Thyroid gland (tissue), 4 donors: Measurements from ENCODE around the gene DNAL4. TPM values are rescaled to one million over a fixed set of nuclear protein-coding genes. Genes with fewer than 3 reads are reported as not detected.

Experiments used
- DNase-seq, 2 donors: peaks; one replicate each; pipeline ENCODE4 v3.0.0-alpha.2; 2019
- H3K27ac ChIP-seq, 3 donors: fragments of 200-600 bp; sonication (generic); 1 replicate in 2 of 3; 2 replicates in 1 of 3; pipeline ENCODE4 v1.5.1; 2016 to 2019; ENCODE audit warnings: mild to moderate bottlenecking in 1 of 3, moderate library complexity in 1 of 3
- H3K27me3 ChIP-seq: fragments of 200-600 bp; sonication (generic); one replicate; pipeline ENCODE4 v1.5.1; 2019
- H3K36me3 ChIP-seq, 2 donors: fragments of 200-600 bp; sonication (generic); one replicate each; pipeline ENCODE4 v1.5.1; 2016 to 2019
- H3K4me1 ChIP-seq, 2 donors: fragments of 200-600 bp; sonication (generic); one replicate each; pipeline ENCODE4 v1.5.1; 2017 to 2019
- H3K4me3 ChIP-seq, 3 donors: fragments of 200-600 bp; sonication (generic); replicated peaks in 1 of 3; 1 replicate in 2 of 3; 2 replicates in 1 of 3; pipeline ENCODE4 v1.5.1; 2016; ENCODE audit warnings: mild to moderate bottlenecking in 1 of 3
- H3K9me3 ChIP-seq: fragments of 200-600 bp; sonication (generic); one replicate; pipeline ENCODE4 v1.5.1; 2017
- POLR2A ChIP-seq, 2 donors: fragments of 450-650 bp; IDR thresholded peaks; one replicate each; pipeline ENCODE4 v1.6.1; 2017; ENCODE audit warnings: antibody characterized with exemption in 2 of 2, mild to moderate bottlenecking in 2 of 2, moderate library complexity in 1 of 2
- WGBS, 2 donors: methylation state at CpG; one replicate each; pipeline ENCODE4 v1.1.5; 2017; 5-methylcytosine and 5-hydroxymethylcytosine counted together
- intact Hi-C: fragments of 100-400 bp; cut with DNase I; formaldehyde crosslinking; loops from one replicate; pipeline ENCODE4 v1.15.1; 2023
- total RNA-seq, 4 donors: library from RNA; depleted of rRNA; stranded (reverse); fragments of >200 nt; gene quantifications; one replicate each; pipeline ENCODE4 v1.2.3, GENCODE V29; 2016
- TF ChIP-seq, protein P1 (sequence below), 6 experiments: fragments of 200-600 bp in 3 of 6; fragments of 450-650 bp in 3 of 6; sonication (generic) in 3 of 6; IDR thresholded peaks; one replicate each; pipeline ENCODE4 v1.5.1; 2016 to 2019; ENCODE audit warnings: antibody characterized with exemption in 6 of 6, mild to moderate bottlenecking in 2 of 6, inconsistent platforms in 1 of 6, moderate library complexity in 1 of 6

The DNAL4 gene
- total RNA-seq, 4 donors from 2014 or later, result 30.9 to 50.0 (median 37.9) TPM

- Histone ChIP-seq H3K27me3 (no peaks in the 10 kb centered on the region), H3K27ac (no peak overlapping the region), H3K9me3 (no peaks in the 10 kb centered on the region), H3K36me3 (no peaks in the 10 kb centered on the region), H3K4me3 (no peak overlapping the region), H3K4me1 (no peaks in the 10 kb centered on the region)
- WGBS, 2 donors, result 83 to 100% methylated on average over 2 of the region's 2 CpGs
- TF ChIP-seq, protein P1, sequence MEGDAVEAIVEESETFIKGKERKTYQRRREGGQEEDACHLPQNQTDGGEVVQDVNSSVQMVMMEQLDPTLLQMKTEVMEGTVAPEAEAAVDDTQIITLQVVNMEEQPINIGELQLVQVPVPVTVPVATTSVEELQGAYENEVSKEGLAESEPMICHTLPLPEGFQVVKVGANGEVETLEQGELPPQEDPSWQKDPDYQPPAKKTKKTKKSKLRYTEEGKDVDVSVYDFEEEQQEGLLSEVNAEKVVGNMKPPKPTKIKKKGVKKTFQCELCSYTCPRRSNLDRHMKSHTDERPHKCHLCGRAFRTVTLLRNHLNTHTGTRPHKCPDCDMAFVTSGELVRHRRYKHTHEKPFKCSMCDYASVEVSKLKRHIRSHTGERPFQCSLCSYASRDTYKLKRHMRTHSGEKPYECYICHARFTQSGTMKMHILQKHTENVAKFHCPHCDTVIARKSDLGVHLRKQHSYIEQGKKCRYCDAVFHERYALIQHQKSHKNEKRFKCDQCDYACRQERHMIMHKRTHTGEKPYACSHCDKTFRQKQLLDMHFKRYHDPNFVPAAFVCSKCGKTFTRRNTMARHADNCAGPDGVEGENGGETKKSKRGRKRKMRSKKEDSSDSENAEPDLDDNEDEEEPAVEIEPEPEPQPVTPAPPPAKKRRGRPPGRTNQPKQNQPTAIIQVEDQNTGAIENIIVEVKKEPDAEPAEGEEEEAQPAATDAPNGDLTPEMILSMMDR (IDR thresholded peaks at IDR 0.05), result no peak
- TF ChIP-seq POLR2A (IDR thresholded peaks at IDR 0.05), result no peak
- intact Hi-C loops, result no loop called here
- no peak for DNase-seq
Observed at GRCh38 chr22:38823637-38824036, 29.7 kb upstream of the DNAL4 start.

- TF ChIP-seq, protein P1 (IDR thresholded peaks at IDR 0.05), result no peak
- DNase-seq, result no peak
- H3K36me3 ChIP-seq, result no peaks in the 10 kb centered on the region
- no peaks in the 10 kb centered on the region for H3K27me3 ChIP-seq
- H3K4me3 ChIP-seq, result no peak overlapping the region
- H3K9me3 ChIP-seq, result no peaks in the 10 kb centered on the region
- intact Hi-C loops, result no loop called here
- no peaks in the 10 kb centered on the region for H3K4me1 ChIP-seq
- WGBS, 2 donors, result 92 to 93% methylated on average over 3 to 4 of the region's 4 CpGs
- no peak overlapping the region for H3K27ac ChIP-seq
Observed at GRCh38 chr22:38823076-38823475, 29.1 kb upstream of the DNAL4 start.

DNA sequence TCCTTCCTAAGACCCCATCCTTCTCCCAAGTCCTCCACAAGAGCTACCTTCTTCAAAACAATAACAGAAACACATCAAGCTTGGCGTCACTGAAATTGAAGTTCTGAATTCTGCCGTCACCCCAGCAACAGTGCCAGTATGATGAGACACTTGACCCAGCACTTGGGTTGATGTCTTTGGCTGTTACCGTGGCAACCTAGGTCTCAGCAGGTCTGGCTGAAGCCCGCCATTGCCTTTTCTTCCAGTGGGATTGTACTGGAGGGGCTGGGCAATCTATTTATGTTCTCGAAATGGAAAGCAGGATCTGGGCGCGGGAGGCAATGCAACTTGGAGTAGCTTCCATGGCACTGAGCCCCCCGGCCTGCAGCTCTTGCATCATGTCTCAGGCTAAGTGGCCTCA, 26.1 kb upstream of the DNAL4 start:
- H3K4me3 ChIP-seq, result no peak overlapping the region
- no peak overlapping the region for H3K27ac ChIP-seq
- no peaks in the 10 kb centered on the region for H3K36me3 ChIP-seq
- TF ChIP-seq, protein P1 (IDR thresholded peaks at IDR 0.05), result no peak
- no peak for TF ChIP-seq POLR2A (IDR thresholded peaks at IDR 0.05)
- intact Hi-C loops, result no loop called here
- 66 to 68% methylated on average over 8 of the region's 8 CpGs for WGBS, 2 donors
- no peaks in the 10 kb centered on the region for H3K27me3 ChIP-seq
- DNase-seq, result no peak
- H3K4me1 ChIP-seq, result no peaks in the 10 kb centered on the region
- H3K9me3 ChIP-seq, result no peaks in the 10 kb centered on the region

GRCh38 chr22:38819387-38819940, 25.5 kb upstream of the DNAL4 start:
- Histone ChIP-seq H3K9me3 (no peaks in the 10 kb centered on the region), H3K27ac (no peak overlapping the region), H3K36me3 (no peaks in the 10 kb centered on the region), H3K4me3 (no peak overlapping the region), H3K4me1 (no peaks in the 10 kb centered on the region), H3K27me3 (no peaks in the 10 kb centered on the region)
- DNase-seq, result no peak
- intact Hi-C loops, result no loop called here
- TF ChIP-seq, protein P1 (IDR thresholded peaks at IDR 0.05), result no peak
- no peak for TF ChIP-seq POLR2A (IDR thresholded peaks at IDR 0.05)
- 80 to 85% methylated on average over 10 of the region's 10 CpGs for WGBS, 2 donors

- H3K36me3 ChIP-seq, result no peaks in the 10 kb centered on the region
- H3K4me3 ChIP-seq, result no peak overlapping the region
- intact Hi-C loops, result no loop called here
- H3K4me1 ChIP-seq, result no peaks in the 10 kb centered on the region
- TF ChIP-seq, protein P1 (IDR thresholded peaks at IDR 0.05), result no peak
- no peak for TF ChIP-seq POLR2A (IDR thresholded peaks at IDR 0.05)
- DNase-seq, result no peak
- 89 to 93% methylated on average over 6 of the region's 6 CpGs for WGBS, 2 donors
- H3K9me3 ChIP-seq, result no peaks in the 10 kb centered on the region
- H3K27ac ChIP-seq, result no peak overlapping the region
- no peaks in the 10 kb centered on the region for H3K27me3 ChIP-seq
Observed at GRCh38 chr22:38817196-38817595, 23.3 kb upstream of the DNAL4 start.
